Skeletal muscle satellite cell (primary cell): Measurements from ENCODE around the gene SNAI3. TPM values are rescaled to one million over a fixed set of nuclear protein-coding genes. Genes with fewer than 3 reads are reported as not detected.
A peak's percentile ranks its signal among the peaks of the same experiment; 100 is the strongest.

Experiments used
- H3K27me3 ChIP-seq: 2 replicates; pipeline ENCODE4 v1.7.0; 2013; ENCODE audit warnings: low read length; ENCODE audit not compliant: control insufficient read depth, insufficient read depth
- H3K36me3 ChIP-seq: 2 replicates; pipeline ENCODE4 v1.7.0; 2013; ENCODE audit warnings: mild to moderate bottlenecking, control low read depth, low read length; ENCODE audit not compliant: insufficient read depth
- H3K4me1 ChIP-seq: 2 replicates; pipeline ENCODE4 v1.7.0; 2013; ENCODE audit warnings: low read length; ENCODE audit not compliant: control insufficient read depth, insufficient read depth
- H3K4me2 ChIP-seq: 2 replicates; pipeline ENCODE4 v1.7.0; 2013; ENCODE audit warnings: mild to moderate bottlenecking, low read length
- H3K4me3 ChIP-seq: 2 replicates; pipeline ENCODE4 v1.7.0; 2013; ENCODE audit warnings: low read length
- H3K9ac ChIP-seq: 2 replicates; pipeline ENCODE4 v1.7.0; 2013; ENCODE audit warnings: mild to moderate bottlenecking, low read depth, low read length, moderate library complexity
- H3K9me3 ChIP-seq: replicated peaks from 2 replicates; pipeline ENCODE4 v1.7.0; 2013; ENCODE audit warnings: mild to moderate bottlenecking, control low read depth, low read length
- total RNA-seq: library from RNA; depleted of rRNA; stranded (reverse); fragments of >200 nt; gene quantifications from 2 replicates; pipeline ENCODE4 v1.2.3, GENCODE V29; 2012; rRNA removed

The SNAI3 gene
- total RNA-seq: 0.25 TPM in 1 of 2 replicates, not detected in the other

DNA sequence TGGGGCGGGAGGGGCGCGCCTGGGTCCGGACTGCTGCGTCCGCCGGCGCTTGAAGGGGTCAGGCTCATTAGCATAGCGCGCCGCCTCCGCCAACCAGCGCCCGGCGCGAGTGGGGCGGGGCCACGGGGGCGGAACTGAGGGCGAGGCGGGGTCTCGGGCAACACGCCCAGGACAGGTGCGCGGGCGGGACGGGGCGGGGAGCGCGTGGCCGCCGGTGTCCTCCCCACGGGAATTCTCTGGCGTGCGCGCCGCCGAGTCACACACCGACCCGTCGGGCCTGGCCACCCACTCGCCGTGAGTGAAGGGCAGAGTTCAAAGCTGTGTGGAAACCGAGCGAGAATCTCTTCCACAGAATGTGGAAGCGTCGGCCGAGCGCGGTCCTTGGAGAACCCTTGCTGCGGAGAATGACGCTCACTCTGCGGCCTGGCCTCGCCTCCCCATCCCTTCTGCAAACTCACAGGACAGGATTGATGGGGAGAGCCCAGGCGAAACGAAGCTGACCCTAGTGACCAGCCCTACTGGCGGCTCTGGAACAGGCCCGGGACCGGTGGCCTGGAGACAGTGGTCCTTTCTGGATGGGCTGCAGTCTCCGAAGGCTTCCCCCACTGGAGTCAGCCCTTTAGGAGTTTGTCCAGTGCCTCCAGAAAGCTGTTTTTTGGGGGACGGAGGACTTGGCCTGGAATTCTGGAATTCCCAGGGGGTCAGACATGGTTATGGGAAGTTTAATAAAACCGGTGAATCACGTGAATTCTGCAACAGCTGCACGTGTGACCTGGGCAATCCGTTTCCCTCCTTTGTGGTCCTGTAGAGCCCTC lies at the start of gene SNAI3:
Gene SNAI3, minus strand, starts transcription at position 69 of the 815 bp plus-strand sequence. CDS start 101 bp downstream, outside the sequence.
- Histone ChIP-seq H3K4me1 (peaks cover 28% of the 10 kb centered on the region), H3K4me2 (peak within 1 kb of the TSS; percentile 93), H3K9me3 (no peaks in the 10 kb centered on the region), H3K27me3 (peaks cover 51% of the 10 kb centered on the region), H3K36me3 (no peaks in the 10 kb centered on the region), H3K4me3 (peak within 1 kb of the TSS; percentile 66), H3K9ac (no peak within 1 kb of the TSS)

DNA sequence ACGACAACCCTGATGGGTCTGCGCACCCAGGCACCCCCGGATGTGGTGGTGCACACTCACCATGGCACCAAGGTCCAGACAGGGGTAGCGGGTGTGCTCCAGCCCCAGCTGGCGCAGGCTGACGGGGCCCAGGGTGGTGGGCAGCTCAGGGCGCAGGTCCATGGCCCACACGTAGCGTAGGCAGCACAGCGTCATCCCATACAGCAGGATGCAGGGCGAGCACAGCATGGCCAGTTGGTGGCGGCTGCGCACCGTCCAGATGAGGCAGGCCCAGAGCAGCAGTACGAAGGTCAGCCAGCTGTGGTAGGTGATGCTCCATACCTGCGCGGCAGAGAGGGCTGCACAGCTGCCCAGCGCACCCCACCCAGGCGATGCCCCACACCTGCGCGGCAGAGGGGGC lies 49.8 kb upstream of the SNAI3 start:
- Histone ChIP-seq H3K9me3 (no peaks in the 10 kb centered on the region), H3K9ac (no peak overlapping the region), H3K36me3 (peaks cover 78% of the 10 kb centered on the region), H3K4me3 (no peak overlapping the region), H3K4me2 (no peak overlapping the region), H3K4me1 (peaks cover 4% of the 10 kb centered on the region), H3K27me3 (no peaks in the 10 kb centered on the region)

DNA sequence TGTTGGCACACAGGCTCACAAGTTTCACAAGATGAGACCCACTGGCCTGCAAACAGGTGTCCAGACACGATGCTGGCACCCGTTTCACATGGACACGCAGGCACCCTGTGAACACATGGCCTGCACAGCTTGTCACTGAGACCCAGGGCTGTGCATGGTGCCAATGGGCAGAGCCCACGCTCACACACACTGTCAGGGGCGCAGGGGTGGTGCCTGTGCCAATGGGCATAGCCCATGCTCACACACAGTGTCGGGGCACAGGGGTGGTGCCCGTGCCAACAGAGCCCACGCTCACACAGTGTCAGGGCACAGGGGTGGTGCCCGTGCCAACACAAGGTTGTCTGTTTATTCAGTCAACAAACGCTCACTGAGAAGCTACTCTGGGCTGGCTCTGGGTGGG lies 49.3 kb upstream of the SNAI3 start:
- Histone ChIP-seq H3K36me3 (peaks cover 78% of the 10 kb centered on the region), H3K4me1 (peaks cover 4% of the 10 kb centered on the region)

DNA sequence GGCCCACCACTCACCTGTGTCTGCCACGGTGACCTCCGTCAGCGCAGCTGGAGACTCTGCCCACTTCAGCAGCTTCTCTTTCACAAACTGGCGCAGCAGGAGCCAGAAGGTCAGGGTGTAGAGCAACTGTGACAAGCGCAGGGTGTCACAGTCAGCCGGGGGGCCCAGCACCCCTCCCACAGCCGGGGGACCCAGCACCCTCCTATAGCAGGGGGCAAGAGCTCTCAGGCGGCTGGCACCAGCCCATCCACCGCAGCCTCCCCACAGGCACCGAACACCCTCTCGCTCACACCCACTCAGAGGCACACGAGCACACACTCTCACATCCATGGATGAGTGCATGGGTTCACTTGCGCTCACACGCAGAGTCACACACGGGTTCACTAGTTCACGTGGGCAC lies 48.8 kb upstream of the SNAI3 start:
- Histone ChIP-seq H3K4me3 (no peak overlapping the region), H3K4me2 (no peak overlapping the region), H3K36me3 (peaks cover 76% of the 10 kb centered on the region), H3K9ac (no peak overlapping the region), H3K4me1 (peaks cover 4% of the 10 kb centered on the region), H3K27me3 (no peaks in the 10 kb centered on the region), H3K9me3 (no peaks in the 10 kb centered on the region)

More for the DNA sequence above, 49.3 kb upstream of the SNAI3 start:
- Histone ChIP-seq H3K4me2 (no peak overlapping the region), H3K9ac (no peak overlapping the region), H3K27me3 (no peaks in the 10 kb centered on the region), H3K9me3 (no peaks in the 10 kb centered on the region), H3K4me3 (no peak overlapping the region)

DNA sequence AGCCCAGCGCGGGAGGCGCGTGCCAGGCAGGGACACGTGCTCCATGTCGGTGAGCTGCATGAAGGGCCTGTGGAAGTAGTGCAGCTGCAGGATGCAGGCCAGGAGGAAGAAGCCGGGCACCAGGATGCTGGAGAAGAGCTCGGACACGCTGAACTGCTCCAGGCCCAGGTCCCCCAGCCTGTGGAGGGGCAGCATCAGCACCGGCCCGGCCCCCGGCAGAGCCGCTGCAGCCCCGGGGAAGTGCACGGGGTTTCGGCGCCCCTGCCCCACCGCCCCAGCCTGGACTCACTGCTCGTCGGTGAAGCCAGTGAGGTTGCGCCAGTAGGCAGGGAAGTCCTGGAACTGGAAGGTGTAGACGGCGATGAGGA lies 48.0 kb upstream of the SNAI3 start:
- H3K9ac ChIP-seq: no peak overlapping the region
- H3K4me1 ChIP-seq: peaks cover 4% of the 10 kb centered on the region
- no peaks in the 10 kb centered on the region for H3K9me3 ChIP-seq
- H3K36me3 ChIP-seq: peaks cover 79% of the 10 kb centered on the region
- no peaks in the 10 kb centered on the region for H3K27me3 ChIP-seq
- no peak overlapping the region for H3K4me2 ChIP-seq
- no peak overlapping the region for H3K4me3 ChIP-seq

DNA sequence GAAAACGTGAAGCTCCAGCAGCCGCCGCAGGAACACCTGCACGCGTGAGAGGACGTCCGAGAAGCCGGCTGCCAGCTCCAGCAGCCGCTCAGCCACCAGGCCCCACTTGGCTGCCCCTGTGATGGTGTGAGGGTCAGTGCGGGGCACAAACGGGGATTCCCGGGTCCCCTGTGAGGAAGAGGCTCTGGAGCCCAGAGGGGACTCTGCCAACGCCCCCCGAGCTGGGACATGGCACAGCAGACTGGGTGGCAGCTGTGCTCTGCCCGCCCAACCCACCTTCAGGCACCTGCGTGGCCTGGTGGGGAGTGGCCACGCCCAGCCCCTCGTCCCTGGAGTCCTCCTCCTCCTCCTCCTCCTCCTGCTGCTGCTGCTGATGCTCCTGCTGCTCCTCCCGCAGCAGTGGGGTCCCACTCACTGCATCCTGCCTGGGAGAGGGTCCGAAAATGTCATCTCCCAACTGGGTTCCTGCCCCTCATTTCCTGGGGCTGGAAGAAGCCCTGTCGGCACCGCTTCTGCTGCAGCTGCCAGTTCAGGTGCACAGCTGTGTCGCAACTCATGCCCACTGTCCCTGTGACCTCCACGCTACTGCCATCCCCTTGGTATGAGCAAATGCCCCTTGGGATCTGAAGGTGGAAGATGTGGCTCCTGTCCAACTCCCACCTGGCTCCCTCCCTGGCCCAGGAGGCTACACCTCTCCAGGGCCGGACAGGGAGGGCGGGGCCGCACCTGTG lies 47.5 kb upstream of the SNAI3 start:
- H3K9ac ChIP-seq: no peak overlapping the region
- H3K4me1 ChIP-seq: peaks cover 4% of the 10 kb centered on the region
- H3K9me3 ChIP-seq: no peaks in the 10 kb centered on the region
- H3K4me3 ChIP-seq: no peak overlapping the region
- H3K4me2 ChIP-seq: no peak overlapping the region
- H3K27me3 ChIP-seq: no peaks in the 10 kb centered on the region
- H3K36me3 ChIP-seq: peaks cover 77% of the 10 kb centered on the region

DNA sequence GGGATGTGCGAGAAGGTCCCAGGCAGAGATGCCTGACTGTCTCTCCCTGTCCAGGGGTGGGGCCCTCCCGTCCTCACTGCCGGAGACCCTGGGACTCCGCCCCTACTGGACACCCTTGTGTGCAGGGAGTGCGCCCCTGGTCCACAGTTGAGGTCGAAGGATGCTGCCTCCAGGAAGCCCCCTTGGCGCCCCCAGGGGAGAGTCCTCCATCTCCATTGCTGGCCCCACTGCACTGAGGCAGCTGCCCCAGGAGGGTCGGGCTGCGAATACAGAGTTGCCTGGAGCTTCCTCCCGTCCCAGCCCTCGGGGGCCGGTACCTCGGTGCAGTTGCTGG lies 46.6 kb upstream of the SNAI3 start:
- H3K4me3 ChIP-seq: no peak overlapping the region
- peaks cover 4% of the 10 kb centered on the region for H3K4me1 ChIP-seq
- no peaks in the 10 kb centered on the region for H3K27me3 ChIP-seq
- H3K36me3 ChIP-seq: peaks cover 73% of the 10 kb centered on the region
- H3K9ac ChIP-seq: no peak overlapping the region
- H3K9me3 ChIP-seq: no peaks in the 10 kb centered on the region
- H3K4me2 ChIP-seq: no peak overlapping the region

DNA sequence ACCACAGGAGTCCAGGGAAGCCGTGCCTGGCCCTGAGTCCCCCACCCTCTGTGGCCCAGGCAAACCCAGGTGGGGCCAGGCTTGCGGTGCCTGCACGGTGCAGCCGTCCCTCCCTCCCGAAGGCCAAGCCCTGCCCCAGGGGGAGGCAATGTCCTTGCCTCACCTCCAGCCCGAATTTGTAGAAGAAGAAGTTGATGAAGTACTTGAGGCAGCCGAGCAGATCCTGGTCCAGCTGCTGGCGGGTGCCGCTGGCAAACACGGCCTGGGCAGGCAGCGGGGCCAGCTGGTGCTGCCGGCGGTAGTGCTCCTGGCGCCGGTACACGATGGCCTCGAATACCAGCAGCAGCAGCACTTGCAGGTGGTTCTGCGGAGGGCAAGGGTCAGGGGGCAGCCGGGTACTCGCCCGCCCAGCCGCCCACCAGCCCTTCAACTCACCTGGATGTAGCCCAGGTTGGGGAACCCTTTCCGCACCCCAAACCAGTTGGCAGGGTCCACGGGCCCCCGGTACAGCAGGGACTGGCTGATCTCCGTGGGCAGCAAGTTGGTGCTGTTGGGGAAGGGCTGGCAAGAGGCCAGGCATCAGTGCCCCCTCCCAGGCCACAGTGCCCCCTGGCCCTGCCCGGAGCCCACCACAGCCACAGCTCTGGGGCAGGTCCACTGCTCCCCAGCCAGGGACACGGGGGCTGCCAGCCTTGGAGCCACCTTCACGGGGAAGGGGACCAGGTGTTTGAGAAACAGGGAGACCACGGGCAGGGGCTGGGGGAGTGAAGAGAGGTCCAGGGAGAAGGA lies 46.1 kb upstream of the SNAI3 start:
- H3K4me2 ChIP-seq: no peak overlapping the region
- H3K4me3 ChIP-seq: no peak overlapping the region
- no peak overlapping the region for H3K9ac ChIP-seq
- no peaks in the 10 kb centered on the region for H3K9me3 ChIP-seq
- H3K36me3 ChIP-seq: peaks cover 74% of the 10 kb centered on the region
- H3K27me3 ChIP-seq: no peaks in the 10 kb centered on the region
- no peaks in the 10 kb centered on the region for H3K4me1 ChIP-seq

DNA sequence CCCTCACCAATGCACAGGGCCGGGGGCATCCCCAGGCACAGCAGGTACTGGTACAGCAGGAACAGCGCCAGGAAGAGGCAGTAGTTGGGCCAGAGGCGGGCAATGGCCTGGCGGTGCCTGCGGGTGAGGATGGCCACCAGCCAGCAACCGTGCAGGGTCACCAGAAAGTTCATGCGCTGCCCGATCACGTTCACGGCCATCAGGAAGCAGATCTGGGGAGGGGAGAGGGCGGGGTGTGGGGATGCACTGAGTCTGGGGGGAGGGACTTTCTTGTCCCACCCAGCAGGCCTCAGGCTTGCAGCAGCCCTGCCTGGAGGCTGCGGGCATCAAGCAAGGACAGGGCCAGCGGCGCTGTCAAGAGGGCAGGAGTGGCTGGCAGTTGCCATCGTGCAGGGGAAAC lies 45.4 kb upstream of the SNAI3 start:
- Histone ChIP-seq H3K4me2 (no peak overlapping the region), H3K9me3 (no peaks in the 10 kb centered on the region), H3K4me1 (no peaks in the 10 kb centered on the region), H3K9ac (no peak overlapping the region), H3K36me3 (peaks cover 77% of the 10 kb centered on the region), H3K27me3 (no peaks in the 10 kb centered on the region), H3K4me3 (no peak overlapping the region)

DNA sequence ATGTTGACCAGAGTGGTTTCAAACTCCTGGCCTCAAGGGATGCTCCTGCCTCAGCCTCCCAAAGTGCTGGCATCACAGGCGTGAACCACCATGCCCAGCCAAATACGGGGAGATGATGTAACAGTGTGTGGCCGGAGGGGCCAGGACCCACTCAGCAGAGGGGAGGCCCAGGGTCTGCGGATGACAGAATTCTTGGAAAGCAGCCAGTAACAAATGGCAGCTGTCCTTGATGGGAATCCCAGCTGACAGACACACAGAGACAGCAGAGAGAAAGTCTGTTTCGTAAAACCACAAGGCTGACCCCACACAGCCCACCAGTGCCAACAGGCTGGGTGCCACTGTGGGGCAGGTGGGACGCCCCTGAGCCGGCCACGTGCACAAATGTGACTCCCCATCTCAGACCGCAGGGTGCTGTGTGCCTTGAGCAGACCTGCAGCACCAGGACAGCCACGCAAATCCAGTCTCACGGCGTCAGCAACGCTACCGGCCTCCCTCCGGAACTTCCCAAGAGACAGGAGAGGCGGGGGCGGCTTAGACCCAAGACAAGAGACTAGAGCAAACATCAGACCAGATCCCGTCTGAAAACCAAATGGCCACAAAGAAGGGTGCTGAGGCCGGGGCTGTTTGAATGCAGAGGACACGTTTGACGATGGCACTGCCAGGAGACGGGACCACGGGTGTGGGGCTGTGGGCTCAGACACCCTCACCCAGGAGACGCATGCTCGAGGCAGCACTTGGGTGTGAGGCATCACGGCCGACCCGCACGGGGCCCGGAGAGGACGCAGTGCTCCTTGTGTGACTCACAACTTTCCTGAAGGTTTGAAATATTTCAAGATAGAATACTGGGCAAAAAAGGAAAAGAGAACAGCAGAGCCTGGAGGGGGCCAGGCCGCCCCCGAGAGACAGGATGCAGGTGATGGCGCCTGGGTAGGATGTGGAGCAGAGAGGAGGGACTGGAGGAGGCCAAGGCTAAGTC lies 44.6 kb upstream of the SNAI3 start:
- H3K4me3 ChIP-seq: no peak overlapping the region

More for the DNA sequence above, 44.6 kb upstream of the SNAI3 start:
- Histone ChIP-seq H3K9me3 (no peaks in the 10 kb centered on the region), H3K36me3 (peaks cover 77% of the 10 kb centered on the region), H3K27me3 (no peaks in the 10 kb centered on the region), H3K4me2 (no peak overlapping the region), H3K9ac (no peak overlapping the region), H3K4me1 (no peaks in the 10 kb centered on the region)
